GM06990 (cell line): ENCODE measurements around the gene CELSR2.

Experiments
- DNase-seq: peaks from one replicate; pipeline ENCODE4 v3.0.0-alpha.2; 2011; ENCODE audit not compliant: insufficient read length; ENCODE audit errors: extremely low read depth
- H3K27me3 ChIP-seq: replicated peaks from 2 replicates; pipeline ENCODE4 v1.6.0; 2011; ENCODE audit warnings: low read length; ENCODE audit not compliant: control insufficient read depth, insufficient read depth
- H3K36me3 ChIP-seq: 2 replicates; pipeline ENCODE4 v1.5.1; 2011; ENCODE audit warnings: low read length; ENCODE audit not compliant: control insufficient read depth, insufficient read depth
- H3K4me3 ChIP-seq: replicated peaks from 2 replicates; pipeline ENCODE4 v1.5.1; 2011; ENCODE audit warnings: low read depth, mild to moderate bottlenecking, control low read depth, low read length
- TF ChIP-seq, protein P1 (sequence below): IDR thresholded peaks from 2 replicates; pipeline ENCODE4 v1.5.1; 2011; ENCODE audit warnings: low read length, control low read depth, mild to moderate bottlenecking, inconsistent platforms; ENCODE audit not compliant: insufficient read depth, poor library complexity, severe bottlenecking

Gene CELSR2

GRCh38 chr1:109316506-109316905, 67.2 kb downstream of the CELSR2 start:
- no peaks in the 10 kb centered on the region; the same call in 1 of the 2 replicates for H3K27me3 ChIP-seq
- TF ChIP-seq, protein P1, sequence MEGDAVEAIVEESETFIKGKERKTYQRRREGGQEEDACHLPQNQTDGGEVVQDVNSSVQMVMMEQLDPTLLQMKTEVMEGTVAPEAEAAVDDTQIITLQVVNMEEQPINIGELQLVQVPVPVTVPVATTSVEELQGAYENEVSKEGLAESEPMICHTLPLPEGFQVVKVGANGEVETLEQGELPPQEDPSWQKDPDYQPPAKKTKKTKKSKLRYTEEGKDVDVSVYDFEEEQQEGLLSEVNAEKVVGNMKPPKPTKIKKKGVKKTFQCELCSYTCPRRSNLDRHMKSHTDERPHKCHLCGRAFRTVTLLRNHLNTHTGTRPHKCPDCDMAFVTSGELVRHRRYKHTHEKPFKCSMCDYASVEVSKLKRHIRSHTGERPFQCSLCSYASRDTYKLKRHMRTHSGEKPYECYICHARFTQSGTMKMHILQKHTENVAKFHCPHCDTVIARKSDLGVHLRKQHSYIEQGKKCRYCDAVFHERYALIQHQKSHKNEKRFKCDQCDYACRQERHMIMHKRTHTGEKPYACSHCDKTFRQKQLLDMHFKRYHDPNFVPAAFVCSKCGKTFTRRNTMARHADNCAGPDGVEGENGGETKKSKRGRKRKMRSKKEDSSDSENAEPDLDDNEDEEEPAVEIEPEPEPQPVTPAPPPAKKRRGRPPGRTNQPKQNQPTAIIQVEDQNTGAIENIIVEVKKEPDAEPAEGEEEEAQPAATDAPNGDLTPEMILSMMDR, result no peak
- H3K36me3 ChIP-seq, result no peaks in the 10 kb centered on the region
- H3K4me3 ChIP-seq, result no peak overlapping the region
- DNase-seq, result no peak

DNA sequence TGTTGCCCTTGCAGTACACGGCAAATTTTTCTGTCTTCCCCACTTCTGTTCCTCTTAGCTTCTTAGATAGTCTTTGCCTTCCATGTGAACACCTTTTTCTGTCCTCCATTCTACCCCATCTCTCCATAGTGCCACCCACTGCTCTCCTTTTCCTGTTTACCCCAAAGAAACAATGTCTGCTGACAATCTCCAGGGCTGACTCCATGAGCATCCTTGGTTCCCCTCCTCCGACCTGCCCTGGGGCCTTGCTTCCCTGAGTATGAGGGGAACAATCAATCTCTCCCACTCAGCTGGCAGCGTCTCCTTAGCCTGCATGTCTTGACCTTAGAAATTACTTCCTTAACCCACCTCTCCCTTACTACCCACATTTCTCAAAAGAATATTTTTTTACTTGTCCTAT, 69.8 kb downstream of the CELSR2 start:
- no peaks in the 10 kb centered on the region for H3K27me3 ChIP-seq
- no peaks in the 10 kb centered on the region for H3K36me3 ChIP-seq
- H3K4me3 ChIP-seq, result no peak overlapping the region

DNA sequence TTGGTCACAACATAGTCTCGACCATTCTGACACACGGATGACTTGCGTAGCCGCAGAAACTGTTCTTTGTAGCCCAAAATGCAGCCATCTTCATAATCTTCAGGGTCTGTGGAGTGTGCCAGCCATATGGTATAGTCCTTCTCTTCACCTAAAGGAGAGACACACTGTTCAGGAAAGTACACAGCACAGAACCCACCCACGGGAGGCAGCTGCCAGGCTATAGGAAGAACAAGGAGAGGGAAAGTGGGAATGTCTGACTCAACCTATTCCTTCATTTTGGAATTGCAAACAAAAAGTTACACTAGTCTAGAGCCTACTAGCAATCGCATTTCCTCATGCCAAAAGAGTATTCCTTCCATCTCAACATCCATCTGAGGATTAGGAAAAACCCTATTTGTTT, 73.6 kb downstream of the CELSR2 start:
- H3K27me3 ChIP-seq, result no peaks in the 10 kb centered on the region
- no peak for DNase-seq
- H3K36me3 ChIP-seq, result no peaks in the 10 kb centered on the region
- H3K4me3 ChIP-seq, result no peak overlapping the region
- TF ChIP-seq, protein P1, result no peak

More for the DNA sequence above, 69.8 kb downstream of the CELSR2 start:
- DNase-seq, result no peak
- TF ChIP-seq, protein P1, result no peak
